IPS-18c (cell line): ENCODE measurements around the gene SNX14.
"Not testable (repeated sequence)": the region's sequence is repeated elsewhere in the genome, so short reads cannot be mapped to it uniquely, and the experiment has no call there.

Experiments
- H3K4me3 ChIP-seq: 2 replicates; pipeline ENCODE4 v1.7.0; 2013; ENCODE audit warnings: low read depth, mild to moderate bottlenecking, low read length, moderate library complexity; ENCODE audit not compliant: insufficient read depth
- H3K9me3 ChIP-seq: one replicate; pipeline ENCODE4 v1.6.1; 2013; ENCODE audit warnings: mild to moderate bottlenecking, low read length, moderate library complexity; ENCODE audit not compliant: control insufficient read depth, insufficient read depth

Gene SNX14

GRCh38 chr6:85594197-85594930 lies 706 bp upstream of the SNX14 start:
- Histone ChIP-seq H3K4me3 (peak overlapping the region; percentile 90), H3K9me3 (no peaks in the 10 kb centered on the region)

GRCh38 chr6:85592033-85592432 lies 1.6 kb downstream of the SNX14 start:
- Histone ChIP-seq H3K4me3 (no peak overlapping the region), H3K9me3 (no peaks in the 10 kb centered on the region)

GRCh38 chr6:85591207-85591606 lies 2.5 kb downstream of the SNX14 start:
- no peak overlapping the region for H3K4me3 ChIP-seq

GRCh38 chr6:85585741-85586140 lies 7.9 kb downstream of the SNX14 start:
- Histone ChIP-seq H3K4me3 (no peak overlapping the region), H3K9me3 (no peaks in the 10 kb centered on the region)

More at GRCh38 chr6:85591207-85591606, 2.5 kb downstream of the SNX14 start:
- no peaks in the 10 kb centered on the region for H3K9me3 ChIP-seq

DNA sequence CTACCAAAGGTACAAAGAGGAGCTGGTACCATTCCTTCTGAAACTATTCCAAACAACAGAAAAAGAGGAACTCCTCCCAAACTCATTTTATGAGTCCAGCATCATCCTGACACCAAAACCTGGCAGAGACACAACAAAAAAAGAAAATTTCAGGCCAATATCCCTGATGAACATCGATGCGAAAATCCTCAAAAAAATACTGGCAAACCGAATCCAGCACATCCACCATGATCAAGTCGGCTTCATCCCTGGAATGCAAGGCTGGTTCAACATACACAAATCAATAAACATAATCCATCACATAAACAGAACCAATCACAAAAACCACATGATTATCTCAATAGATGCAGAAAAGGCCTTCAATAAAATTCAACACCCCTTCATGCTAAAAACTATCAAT lies 10.8 kb downstream of the SNX14 start:
- H3K9me3 ChIP-seq, H3K4me3 ChIP-seq: not testable (repeated sequence)

GRCh38 chr6:85581572-85581971 lies 12.1 kb downstream of the SNX14 start:
- Histone ChIP-seq H3K9me3 (peaks cover 4% of the 10 kb centered on the region), H3K4me3 (no peak overlapping the region)

GRCh38 chr6:85580878-85581267 lies 12.8 kb downstream of the SNX14 start:
- Histone ChIP-seq H3K4me3 (no peak overlapping the region), H3K9me3 (peaks cover 4% of the 10 kb centered on the region)

DNA sequence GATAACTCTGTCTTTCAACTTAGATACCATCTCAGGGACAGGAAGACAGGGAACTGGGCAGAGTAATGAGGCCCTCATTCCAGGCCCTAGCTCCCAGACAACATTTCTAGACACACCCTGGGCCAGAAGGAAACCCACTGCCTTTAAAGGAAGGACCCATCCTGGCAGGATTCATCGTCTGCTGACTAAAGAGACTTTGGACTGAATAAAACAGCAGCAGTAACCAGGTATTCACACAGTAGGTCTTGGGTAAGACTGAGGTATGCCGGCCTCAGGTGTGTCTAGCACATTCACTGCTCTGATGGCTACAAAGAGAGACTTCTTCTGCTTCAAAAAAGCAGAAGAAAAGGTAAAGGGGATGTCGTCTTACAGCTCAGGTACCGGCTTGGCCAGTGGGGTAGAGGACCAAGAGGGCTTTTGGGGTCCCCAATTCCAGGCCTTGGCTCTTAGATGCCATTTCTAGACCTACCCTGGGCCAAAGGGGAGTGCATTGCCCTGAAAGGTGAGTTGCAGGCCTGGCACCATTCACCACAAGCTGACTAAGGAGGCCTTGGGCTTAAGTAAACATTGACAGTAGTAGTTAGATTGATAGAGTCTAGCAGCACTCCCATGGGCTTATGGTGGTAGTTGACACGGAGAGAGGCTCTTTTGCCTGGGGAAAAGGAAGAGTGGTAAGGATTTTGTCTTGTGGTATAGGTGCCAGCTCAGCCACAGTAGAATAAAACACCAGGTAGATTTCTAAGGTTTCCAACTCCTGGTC lies 13.4 kb downstream of the SNX14 start:
- peaks cover 4% of the 10 kb centered on the region for H3K9me3 ChIP-seq
- H3K4me3 ChIP-seq = no peak overlapping the region

DNA sequence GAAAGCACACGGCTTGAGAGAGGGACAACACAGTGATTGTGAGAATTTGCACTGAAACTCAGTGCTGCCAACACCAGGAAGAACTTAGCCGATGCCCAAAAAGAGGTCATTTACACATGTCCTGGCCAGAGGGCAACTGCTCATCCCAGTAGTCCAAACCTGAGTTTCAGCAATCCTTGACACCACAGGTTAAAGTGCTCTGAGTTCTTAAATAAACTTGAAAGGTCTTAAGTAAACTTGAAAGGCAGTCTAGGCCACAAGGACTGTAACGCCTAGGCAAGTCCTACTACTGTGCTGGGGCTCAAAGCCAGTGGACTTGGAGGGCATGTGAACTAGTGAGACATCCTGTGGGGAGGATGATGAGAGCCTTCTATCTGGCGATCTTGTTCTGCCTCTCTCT lies 14.1 kb downstream of the SNX14 start:
- no peak overlapping the region for H3K4me3 ChIP-seq
- peaks cover 4% of the 10 kb centered on the region for H3K9me3 ChIP-seq

GRCh38 chr6:85576476-85576875 lies 17.2 kb downstream of the SNX14 start:
- H3K4me3 ChIP-seq = no peak overlapping the region
- peaks cover 4% of the 10 kb centered on the region for H3K9me3 ChIP-seq

GRCh38 chr6:85574932-85575598 lies 18.6 kb downstream of the SNX14 start:
- no peak overlapping the region for H3K4me3 ChIP-seq
- H3K9me3 ChIP-seq = peaks cover 4% of the 10 kb centered on the region

DNA sequence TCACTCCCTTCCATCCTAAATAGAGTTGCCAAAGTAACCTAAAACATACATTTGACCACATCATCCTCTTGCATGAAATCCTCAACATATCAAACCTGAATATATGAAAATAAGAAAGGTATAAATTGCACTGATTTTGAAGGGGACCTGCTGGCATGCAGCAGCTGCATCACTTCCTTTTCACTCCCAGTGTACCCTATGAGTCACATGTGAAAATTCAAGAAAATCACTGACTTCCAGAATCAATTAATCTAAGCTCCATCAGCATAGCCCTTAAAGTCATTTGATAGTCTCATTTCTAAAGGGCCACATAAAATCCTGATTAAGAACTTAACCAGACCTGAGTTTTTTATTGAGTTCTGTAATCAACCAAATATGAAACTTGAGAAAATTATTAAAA lies 24.3 kb downstream of the SNX14 start:
- Histone ChIP-seq H3K9me3 (no peaks in the 10 kb centered on the region), H3K4me3 (no peak overlapping the region)

DNA sequence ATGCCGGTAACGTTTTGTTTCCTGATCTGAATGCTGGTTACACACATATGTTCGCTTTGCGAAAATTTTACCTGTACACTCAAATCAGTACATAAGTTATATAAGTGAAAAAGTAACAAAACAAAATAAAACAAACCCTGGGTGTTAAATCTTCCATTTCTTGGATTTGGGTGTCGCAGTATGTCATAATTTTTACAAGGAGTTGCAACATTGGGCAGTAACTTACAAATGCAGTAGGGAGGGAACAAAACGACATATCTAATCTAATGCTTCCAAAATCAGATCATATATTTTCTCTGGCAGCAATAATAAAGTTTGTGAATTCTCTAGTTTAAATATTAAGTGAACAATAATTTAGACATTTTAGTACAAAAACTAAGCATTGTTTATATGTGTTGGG lies 25.2 kb downstream of the SNX14 start:
- no peak overlapping the region for H3K4me3 ChIP-seq
- H3K9me3 ChIP-seq = no peaks in the 10 kb centered on the region

DNA sequence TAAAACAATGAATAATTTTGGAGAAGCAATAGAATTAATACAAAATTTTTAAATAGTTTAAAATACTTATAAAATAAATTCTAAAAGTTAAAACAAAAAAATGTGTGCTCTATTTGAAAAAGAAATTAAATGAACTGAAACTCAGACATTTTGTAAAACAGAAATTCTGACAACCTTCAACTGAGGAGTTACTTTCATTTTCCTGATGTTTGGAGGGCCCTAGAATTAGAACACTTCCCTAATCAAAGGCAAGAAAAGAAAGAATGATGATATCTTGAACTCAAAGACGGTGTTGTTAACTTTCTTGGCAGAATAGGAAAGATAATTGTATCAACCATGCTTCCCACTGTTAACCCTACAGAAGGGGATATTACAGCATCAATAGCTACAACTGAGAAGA lies 27.9 kb downstream of the SNX14 start:
- no peak overlapping the region for H3K4me3 ChIP-seq
- no peaks in the 10 kb centered on the region for H3K9me3 ChIP-seq

GRCh38 chr6:85564223-85564622 lies 29.4 kb downstream of the SNX14 start:
- H3K9me3 ChIP-seq, H3K4me3 ChIP-seq: not testable (repeated sequence)

DNA sequence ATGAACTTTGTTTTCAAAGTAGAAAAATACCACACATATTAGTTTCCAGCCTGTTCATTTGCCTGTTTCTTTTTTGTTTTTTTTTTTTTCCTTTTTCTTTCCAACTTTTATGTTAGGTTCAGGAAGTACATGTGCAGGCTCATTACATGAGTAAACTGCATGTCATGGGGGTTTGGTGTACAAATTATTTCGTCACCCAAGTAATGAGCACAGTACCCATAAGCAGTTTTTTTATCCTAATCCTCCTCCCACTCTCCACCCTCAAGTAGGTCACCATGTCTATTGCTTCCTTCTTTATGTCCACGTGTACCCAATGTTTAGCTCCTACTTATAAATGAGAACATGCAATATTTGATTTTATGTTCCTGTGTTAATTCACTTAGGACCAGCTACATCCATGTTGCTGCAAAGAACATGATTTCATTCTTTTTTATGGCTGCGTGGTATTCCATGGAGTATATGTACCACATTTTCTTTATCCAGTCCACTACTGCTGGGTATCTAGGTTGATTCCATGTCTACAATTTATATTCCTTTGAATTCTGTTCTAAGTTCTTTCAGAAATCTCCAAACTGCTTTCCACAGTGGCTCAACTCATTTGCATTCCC lies 31.8 kb downstream of the SNX14 start:
- no peak overlapping the region for H3K4me3 ChIP-seq
- H3K9me3 ChIP-seq = no peaks in the 10 kb centered on the region

DNA sequence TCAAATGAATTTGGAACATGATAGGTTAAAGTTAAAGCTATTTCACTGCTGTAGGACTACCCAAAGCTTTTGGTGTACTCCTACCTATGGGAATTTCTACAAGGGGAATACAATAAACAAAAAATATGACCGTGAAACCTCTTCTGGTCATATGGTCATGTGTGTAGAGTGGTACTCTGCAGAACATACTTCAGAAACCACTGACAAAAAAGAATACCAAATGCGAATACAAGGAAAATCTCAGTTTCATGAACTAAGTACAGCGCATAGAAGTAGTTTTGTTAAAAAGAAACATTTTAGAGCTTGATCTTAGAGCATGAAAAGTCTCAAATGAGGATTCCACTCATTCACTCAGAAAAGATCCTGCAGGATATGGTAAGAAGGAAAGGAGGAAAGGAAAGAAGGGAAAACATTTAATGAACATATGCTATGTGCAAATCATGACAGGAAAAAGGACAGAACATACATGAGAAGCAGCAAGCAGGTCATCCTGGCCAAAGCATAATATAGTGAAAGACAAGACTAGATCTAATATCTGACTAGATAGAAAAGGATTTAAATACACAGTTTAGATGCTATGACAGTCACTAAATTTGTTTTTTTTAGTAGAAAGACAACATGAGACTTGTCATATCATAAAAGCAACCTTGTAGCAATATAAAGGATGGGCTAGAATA lies 36.5 kb downstream of the SNX14 start:
- H3K9me3 ChIP-seq = no peaks in the 10 kb centered on the region
- H3K4me3 ChIP-seq = no peak overlapping the region
